Measurements from ENCODE around the gene MAD1L1. TPM values are rescaled to one million over a fixed set of nuclear protein-coding genes. Genes with fewer than 3 reads are reported as not detected.

The MAD1L1 gene
- total and polyA plus RNA-seq, 7 experiments from 2014 or later, result 112 to 314 (median 136) TPM

DNA sequence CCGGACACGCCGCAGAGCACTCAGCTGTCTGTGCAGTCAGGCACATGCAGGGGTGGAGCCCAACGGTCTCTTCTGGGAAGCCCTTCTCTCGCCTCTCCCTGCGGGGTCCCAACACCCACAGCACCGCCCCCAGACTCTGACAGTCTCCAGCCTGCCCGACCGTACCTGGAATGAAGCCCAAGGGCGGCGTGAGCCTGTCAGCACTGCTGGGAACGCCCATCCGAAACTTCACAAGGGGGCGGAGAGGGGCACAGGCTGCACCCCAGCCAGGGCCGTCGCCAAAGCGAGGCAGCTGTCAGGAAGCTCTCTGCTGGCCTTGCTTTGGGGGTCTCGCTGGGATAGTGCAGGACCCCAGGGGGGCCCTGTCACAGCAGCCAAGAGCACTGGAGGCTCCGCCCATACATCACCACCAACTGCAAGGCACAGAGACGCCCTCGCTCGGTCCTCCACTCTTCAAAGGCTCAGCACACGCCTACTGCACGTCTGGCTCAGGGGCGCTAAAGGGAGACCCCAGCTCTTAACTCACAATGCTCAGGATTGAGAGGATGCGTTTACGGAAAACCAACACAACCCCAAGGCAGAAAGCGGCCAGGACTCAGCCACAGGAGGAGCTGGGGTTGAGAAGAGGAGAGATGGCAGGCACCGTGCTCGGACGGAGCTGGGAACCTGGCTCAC is 30.9 kb downstream of the MAD1L1 start:
- CTCF ChIA-PET, result no interaction called here
- Mint-ChIP-seq H3K9me3 (peaks cover 0 to 4% (median 0%) of the 10 kb centered on the region in 11 donors), H3K27ac (no peak overlapping the region), H3K4me3 (no peak overlapping the region), H3K36me3 (peaks cover 7 to 37% (median 13%) of the 10 kb centered on the region in 5 donors), H3K27me3 (no peaks in the 10 kb centered on the region), H3K4me1 (peaks cover 0 to 5% (median 0%) of the 10 kb centered on the region in 7 donors)
- H3K4me1 ChIP-seq (ENCODE audit: control insufficient read depth in 2 of 2, insufficient read depth in 2 of 2, low read length in 2 of 2), result no peaks in the 10 kb centered on the region
- no peaks in the 10 kb centered on the region for H3K9me3 ChIP-seq (ENCODE audit: control insufficient read depth in 2 of 3, low read length in 3 of 3)
- no peak overlapping the region for H3K27ac ChIP-seq (ENCODE audit: low read depth, low read length)
- DNase-seq, result no peak
- H3K4me3 ChIP-seq (ENCODE audit: low read length), result no peak overlapping the region
- H3K27me3 ChIP-seq (ENCODE audit: control insufficient read depth in 2 of 2, insufficient read depth in 2 of 2, low read length in 2 of 2), result no peaks in the 10 kb centered on the region
- H3K36me3 ChIP-seq (ENCODE audit: control insufficient read depth in 2 of 3, insufficient read depth in 3 of 3, low read length in 3 of 3), result peaks cover 0 to 32% (median 3%) of the 10 kb centered on the region in 3 experiments
- POLR2A ChIA-PET, result interaction anchor here (0.6 kb wide), 1 partner anchor 446 kb away, joined by 3 read pairs; no protein-coding TSS in a partner anchor
- intact Hi-C loops (cut with micrococcal nuclease), result no loop called here
- no peak for ATAC-seq

GRCh38 chr7:2201128-2201527 is 31.6 kb downstream of the MAD1L1 start:
- Mint-ChIP-seq H3K36me3 (peaks cover 7 to 41% (median 20%) of the 10 kb centered on the region in 5 donors), H3K4me3 (no peak overlapping the region), H3K9me3 (peaks cover 0 to 5% (median 0%) of the 10 kb centered on the region in 11 donors), H3K27me3 (no peaks in the 10 kb centered on the region), H3K27ac (no peak overlapping the region), H3K4me1 (peaks cover 0 to 5% (median 0%) of the 10 kb centered on the region in 7 donors)
- intact Hi-C loops (cut with micrococcal nuclease), result no loop called here
- peaks cover 0 to 38% (median 0%) of the 10 kb centered on the region in 3 experiments for H3K36me3 ChIP-seq (ENCODE audit: control insufficient read depth in 2 of 3, insufficient read depth in 3 of 3, low read length in 3 of 3)
- CTCF ChIA-PET, result no interaction called here
- H3K27me3 ChIP-seq (ENCODE audit: control insufficient read depth in 2 of 2, insufficient read depth in 2 of 2, low read length in 2 of 2), result no peaks in the 10 kb centered on the region
- ATAC-seq (no peak), DNase-seq (no peak)
- POLR2A ChIA-PET, result no interaction called here
- H3K4me1 ChIP-seq (ENCODE audit: control insufficient read depth in 2 of 2, insufficient read depth in 2 of 2, low read length in 2 of 2), result no peaks in the 10 kb centered on the region
- no peak overlapping the region for H3K4me3 ChIP-seq (ENCODE audit: low read length)
- H3K27ac ChIP-seq (ENCODE audit: low read depth, low read length), result no peak overlapping the region
- H3K9me3 ChIP-seq (ENCODE audit: control insufficient read depth in 2 of 3, low read length in 3 of 3), result no peaks in the 10 kb centered on the region

GRCh38 chr7:2200584-2200980 is 32.2 kb downstream of the MAD1L1 start:
- peaks cover 0 to 43% (median 0%) of the 10 kb centered on the region in 3 experiments for H3K36me3 ChIP-seq (ENCODE audit: control insufficient read depth in 2 of 3, insufficient read depth in 3 of 3, low read length in 3 of 3)
- intact Hi-C loops (cut with micrococcal nuclease), result no loop called here
- Mint-ChIP-seq H3K4me3 (no peak overlapping the region), H3K27ac (no peak overlapping the region), H3K36me3 (peaks cover 7 to 46% (median 25%) of the 10 kb centered on the region in 5 donors), H3K9me3 (peaks cover 0 to 8% (median under 1%) of the 10 kb centered on the region in 11 donors), H3K27me3 (no peaks in the 10 kb centered on the region), H3K4me1 (peaks cover 0 to 5% (median 0%) of the 10 kb centered on the region in 7 donors)
- ChIA-PET POLR2A (no interaction called here), CTCF (no interaction called here)
- H3K4me3 ChIP-seq (ENCODE audit: low read length), result no peak overlapping the region
- no peak overlapping the region for H3K27ac ChIP-seq (ENCODE audit: low read depth, low read length)
- ATAC-seq, result no peak
- H3K27me3 ChIP-seq (ENCODE audit: control insufficient read depth in 2 of 2, insufficient read depth in 2 of 2, low read length in 2 of 2), result no peaks in the 10 kb centered on the region
- no peak for DNase-seq
- no peaks in the 10 kb centered on the region for H3K4me1 ChIP-seq (ENCODE audit: control insufficient read depth in 2 of 2, insufficient read depth in 2 of 2, low read length in 2 of 2)
- peaks cover 0 to 2% (median 0%) of the 10 kb centered on the region in 3 experiments for H3K9me3 ChIP-seq (ENCODE audit: control insufficient read depth in 2 of 3, low read length in 3 of 3)

DNA sequence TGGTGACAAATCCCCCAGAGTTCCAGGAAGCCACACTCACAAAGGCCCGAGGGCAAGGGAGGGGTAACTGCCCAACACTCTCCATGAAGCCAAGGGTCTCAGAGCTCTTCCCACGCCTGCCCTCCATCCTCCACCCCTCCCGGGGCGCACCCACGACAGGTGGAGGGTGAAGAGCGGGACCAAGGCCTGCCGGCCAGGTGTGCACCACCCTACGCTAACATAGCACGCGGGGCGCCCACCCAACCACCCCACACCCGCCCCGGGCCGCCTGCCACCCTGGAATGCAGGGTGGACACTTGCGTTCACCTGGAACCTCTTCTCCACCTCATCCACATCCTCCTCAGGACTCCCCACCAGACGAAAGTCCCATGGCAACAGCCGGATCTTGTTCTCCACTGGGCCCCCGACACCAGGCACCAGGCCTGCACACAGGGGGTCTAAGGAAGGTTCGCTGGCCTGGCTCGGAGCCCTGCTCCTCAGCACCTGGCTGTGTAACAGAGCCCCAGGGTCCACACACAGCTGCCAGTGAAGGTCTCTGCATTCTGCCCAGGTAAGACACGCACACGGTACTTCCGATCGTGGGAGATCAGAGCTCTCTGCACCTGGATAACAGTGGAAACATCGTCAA is 32.7 kb downstream of the MAD1L1 start:
- H3K4me3 Mint-ChIP-seq, result peak overlapping the region in 1 of 10 donors; percentile 31
- Histone ChIP-seq H3K36me3 (ENCODE audit: control insufficient read depth in 2 of 3, insufficient read depth in 3 of 3, low read length in 3 of 3) (peaks cover 0 to 48% (median 0%) of the 10 kb centered on the region in 3 experiments), H3K27me3 (ENCODE audit: control insufficient read depth in 2 of 2, insufficient read depth in 2 of 2, low read length in 2 of 2) (no peaks in the 10 kb centered on the region), H3K4me3 (ENCODE audit: low read length) (no peak overlapping the region), H3K9me3 (ENCODE audit: control insufficient read depth in 2 of 3, low read length in 3 of 3) (peaks cover 0 to 7% (median 0%) of the 10 kb centered on the region in 3 experiments), H3K27ac (ENCODE audit: low read depth, low read length) (no peak overlapping the region), H3K4me1 (ENCODE audit: control insufficient read depth in 2 of 2, insufficient read depth in 2 of 2, low read length in 2 of 2) (no peaks in the 10 kb centered on the region)
- H3K4me1 Mint-ChIP-seq, result peaks cover 0 to 5% (median 0%) of the 10 kb centered on the region in 7 donors
- intact Hi-C loops (cut with micrococcal nuclease), result no loop called here
- no peak overlapping the region for H3K27ac Mint-ChIP-seq
- ChIA-PET POLR2A (no interaction called here), CTCF (no interaction called here)
- DNase-seq (no peak), ATAC-seq (no peak)
- no peaks in the 10 kb centered on the region for H3K27me3 Mint-ChIP-seq
- peaks cover 7 to 48% (median 30%) of the 10 kb centered on the region in 5 donors for H3K36me3 Mint-ChIP-seq
- peaks cover 0 to 10% (median 3%) of the 10 kb centered on the region in 11 donors for H3K9me3 Mint-ChIP-seq

GRCh38 chr7:2199528-2199927 is 33.2 kb downstream of the MAD1L1 start:
- Histone ChIP-seq H3K36me3 (ENCODE audit: control insufficient read depth in 2 of 3, insufficient read depth in 3 of 3, low read length in 3 of 3) (peaks cover 0 to 48% (median 0%) of the 10 kb centered on the region in 3 experiments), H3K4me3 (ENCODE audit: low read length) (no peak overlapping the region), H3K9me3 (ENCODE audit: control insufficient read depth in 2 of 3, low read length in 3 of 3) (peaks cover 0 to 8% (median 0%) of the 10 kb centered on the region in 3 experiments), H3K27me3 (ENCODE audit: control insufficient read depth in 2 of 2, insufficient read depth in 2 of 2, low read length in 2 of 2) (no peaks in the 10 kb centered on the region), H3K27ac (ENCODE audit: low read depth, low read length) (no peak overlapping the region), H3K4me1 (ENCODE audit: control insufficient read depth in 2 of 2, insufficient read depth in 2 of 2, low read length in 2 of 2) (no peaks in the 10 kb centered on the region)
- DNase-seq, result no peak
- ATAC-seq, result no peak
- H3K27ac Mint-ChIP-seq, result peak overlapping the region in 1 of 9 donors; percentile 17
- H3K4me1 Mint-ChIP-seq, result peaks cover 0 to 5% (median 0%) of the 10 kb centered on the region in 7 donors
- intact Hi-C loops (cut with micrococcal nuclease), result no loop called here
- no peak overlapping the region for H3K4me3 Mint-ChIP-seq
- peaks cover 7 to 48% (median 32%) of the 10 kb centered on the region in 5 donors for H3K36me3 Mint-ChIP-seq
- CTCF ChIA-PET, result no interaction called here
- H3K27me3 Mint-ChIP-seq, result no peaks in the 10 kb centered on the region
- H3K9me3 Mint-ChIP-seq, result peaks cover 0 to 10% (median 3%) of the 10 kb centered on the region in 11 donors
- POLR2A ChIA-PET, result no interaction called here

DNA sequence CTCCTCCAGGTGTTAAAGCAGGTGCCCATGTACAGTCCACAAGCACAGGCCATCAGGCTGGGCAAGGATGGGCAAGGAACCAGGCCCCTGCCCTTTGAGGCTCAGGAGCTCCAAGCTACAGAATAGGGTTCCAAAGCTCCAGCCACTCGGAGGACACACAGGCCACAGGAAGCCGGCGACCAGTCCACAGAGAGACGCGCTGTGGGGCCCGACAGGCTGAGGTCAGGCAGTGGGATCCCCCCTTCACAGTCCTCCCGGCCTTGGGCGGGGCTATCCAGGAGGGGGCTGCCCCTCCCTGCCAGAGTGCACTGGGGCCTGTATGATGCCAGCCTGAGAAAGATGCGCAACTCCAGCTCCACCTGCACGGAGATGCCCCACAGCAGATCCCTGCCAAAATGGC is 34.0 kb downstream of the MAD1L1 start:
- Mint-ChIP-seq H3K4me1 (peaks cover 0 to 5% (median 0%) of the 10 kb centered on the region in 7 donors), H3K27ac (no peak overlapping the region), H3K9me3 (peaks cover 0 to 10% (median 3%) of the 10 kb centered on the region in 11 donors), H3K36me3 (peaks cover 7 to 43% (median 36%) of the 10 kb centered on the region in 5 donors), H3K4me3 (no peak overlapping the region), H3K27me3 (no peaks in the 10 kb centered on the region)
- POLR2A ChIA-PET, result no interaction called here
- H3K27ac ChIP-seq (ENCODE audit: low read depth, low read length), result no peak overlapping the region
- intact Hi-C loops (cut with micrococcal nuclease), result no loop called here
- no peaks in the 10 kb centered on the region for H3K4me1 ChIP-seq (ENCODE audit: control insufficient read depth in 2 of 2, insufficient read depth in 2 of 2, low read length in 2 of 2)
- H3K27me3 ChIP-seq (ENCODE audit: control insufficient read depth in 2 of 2, insufficient read depth in 2 of 2, low read length in 2 of 2), result no peaks in the 10 kb centered on the region
- H3K36me3 ChIP-seq (ENCODE audit: control insufficient read depth in 2 of 3, insufficient read depth in 3 of 3, low read length in 3 of 3), result peaks cover 0 to 47% (median 0%) of the 10 kb centered on the region in 3 experiments
- no peak overlapping the region for H3K4me3 ChIP-seq (ENCODE audit: low read length)
- CTCF ChIA-PET, result no interaction called here
- ATAC-seq, result no peak
- peaks cover 0 to 8% (median 0%) of the 10 kb centered on the region in 3 experiments for H3K9me3 ChIP-seq (ENCODE audit: control insufficient read depth in 2 of 3, low read length in 3 of 3)
- no peak for DNase-seq
